Activated CD4-positive, alpha-beta T cell treated with anti-CD3 and anti-CD28 coated beads, Interleukin-2, amount 50 U/mL, for 4 hours (primary cell): ENCODE data around the gene LRRN4.
"Not testable (repeated sequence)": the region's sequence is repeated elsewhere in the genome, so short reads cannot be mapped to it uniquely, and the experiment has no call there.

Experiments used
- DNase-seq, 2 experiments: peaks; one replicate each; pipeline ENCODE4 v3.0.0-alpha.2; 2020

LRRN4 gene

GRCh38 chr20:6058684-6059295, 4.9 kb upstream of the LRRN4 start:
- DNase-seq, result no peak

DNA sequence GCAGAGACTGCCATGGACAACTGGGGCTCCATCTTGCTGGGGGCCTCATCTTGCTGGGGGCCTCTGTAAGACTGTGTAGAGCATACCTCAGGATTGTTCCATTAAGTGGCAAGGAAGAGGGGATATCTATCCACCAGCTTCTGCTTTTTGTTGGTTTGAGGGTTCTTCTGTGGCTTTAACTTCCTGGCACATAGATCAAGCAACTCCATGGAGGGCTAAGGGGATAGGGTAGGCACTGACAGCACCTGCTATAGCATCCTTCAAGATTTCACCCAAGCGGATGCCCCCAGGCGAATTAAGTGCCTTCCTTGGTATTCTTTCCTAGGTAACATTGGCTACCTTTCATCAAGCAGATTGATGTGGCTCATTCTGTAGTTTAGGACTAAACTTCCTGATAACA, 3.8 kb upstream of the LRRN4 start:
- no peak for DNase-seq

- DNase-seq, result no peak
Measured at GRCh38 chr20:6057139-6057538, 3.3 kb upstream of the LRRN4 start.

GRCh38 chr20:6055981-6056569, 2.2 kb upstream of the LRRN4 start:
- DNase-seq, result no peak

DNA sequence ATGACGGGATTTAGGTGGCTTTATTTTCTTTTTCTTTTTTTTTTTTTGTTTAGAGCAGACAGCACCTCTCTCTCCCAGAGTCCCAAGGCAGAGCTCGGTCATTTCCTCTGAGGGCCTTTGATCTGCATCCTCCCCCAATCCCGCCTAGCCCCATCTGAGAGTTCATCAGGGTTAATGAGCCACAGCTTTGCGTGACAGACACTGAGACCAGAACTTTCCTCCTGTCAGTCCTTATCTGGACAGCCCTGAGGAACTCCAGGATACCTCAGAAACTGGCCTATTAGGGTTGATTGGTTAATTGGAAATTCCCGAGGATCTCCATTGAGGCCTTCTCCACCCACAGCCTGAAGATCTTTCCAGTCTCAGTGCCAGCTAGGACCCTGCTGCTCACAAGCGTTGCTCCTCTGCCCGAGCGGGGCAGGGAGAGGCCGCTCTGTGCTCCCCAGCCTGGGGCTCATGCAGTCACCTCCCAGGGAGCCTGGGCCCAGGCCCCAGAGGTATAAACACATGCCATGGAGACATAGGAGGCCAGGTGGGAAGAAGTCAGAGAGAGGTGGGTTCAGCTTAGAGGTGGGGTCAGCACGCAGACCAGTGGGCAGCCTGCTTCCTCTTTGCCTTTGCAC, 1.4 kb upstream of the LRRN4 start:
- no peak for DNase-seq

- DNase-seq, result not testable (repeated sequence)
Measured at GRCh38 chr20:6054689-6055051, 810 bp upstream of the LRRN4 start.

DNA sequence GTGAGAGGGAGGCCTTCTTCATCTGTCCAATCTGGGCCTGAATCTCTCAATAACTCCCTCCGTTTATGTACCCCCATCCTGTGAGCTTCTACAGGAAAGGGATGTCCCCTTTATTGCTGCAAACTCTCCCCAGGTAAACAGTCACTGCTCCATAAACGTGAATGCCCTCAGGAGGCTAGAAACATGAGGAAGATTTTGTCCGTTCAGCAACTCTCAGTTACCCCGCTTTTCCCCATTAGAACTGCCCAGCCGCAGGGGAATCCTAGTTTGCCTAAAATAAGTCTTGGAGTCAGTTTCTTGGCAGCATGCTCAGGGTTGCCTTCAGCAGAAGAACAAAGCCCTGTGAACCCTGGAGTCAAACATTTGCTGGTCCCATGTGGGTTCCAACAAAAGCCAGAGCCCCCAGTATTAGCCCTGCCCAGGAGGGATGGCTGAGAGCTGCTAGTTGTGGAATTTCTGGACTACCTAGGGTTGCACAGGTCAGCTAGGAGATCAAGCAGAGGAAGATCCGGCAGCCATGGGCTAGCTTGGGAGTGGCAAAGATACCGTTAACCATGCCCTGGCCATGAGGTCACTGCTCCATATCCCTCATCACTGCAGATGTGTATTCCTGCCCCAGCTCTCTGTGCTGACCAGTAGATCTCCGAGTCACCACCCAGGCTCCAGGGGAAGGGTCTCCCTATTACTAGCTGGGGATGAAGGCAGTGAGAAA, 640 bp downstream of the LRRN4 start:
- DNase-seq, result no peak

DNA sequence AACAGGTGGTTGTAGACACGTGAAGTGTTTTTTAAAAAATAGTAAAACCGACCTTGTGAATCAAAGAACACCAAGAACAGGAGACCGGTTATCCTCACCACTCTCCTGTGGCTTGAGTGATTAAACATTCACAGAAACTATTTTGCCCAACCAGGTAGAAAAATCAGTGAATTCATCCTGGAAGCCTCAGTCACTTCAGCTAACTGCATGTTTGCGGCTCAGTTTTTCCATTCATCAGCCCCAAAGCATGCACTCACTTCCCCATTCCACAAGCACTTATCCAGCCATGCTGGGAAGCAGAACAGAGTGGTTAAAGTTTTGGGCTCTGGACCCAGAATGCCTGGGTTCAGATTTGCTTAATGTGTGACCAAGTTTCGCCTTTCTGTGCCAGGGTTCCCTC, 2.4 kb downstream of the LRRN4 start:
- no peak for DNase-seq

DNA sequence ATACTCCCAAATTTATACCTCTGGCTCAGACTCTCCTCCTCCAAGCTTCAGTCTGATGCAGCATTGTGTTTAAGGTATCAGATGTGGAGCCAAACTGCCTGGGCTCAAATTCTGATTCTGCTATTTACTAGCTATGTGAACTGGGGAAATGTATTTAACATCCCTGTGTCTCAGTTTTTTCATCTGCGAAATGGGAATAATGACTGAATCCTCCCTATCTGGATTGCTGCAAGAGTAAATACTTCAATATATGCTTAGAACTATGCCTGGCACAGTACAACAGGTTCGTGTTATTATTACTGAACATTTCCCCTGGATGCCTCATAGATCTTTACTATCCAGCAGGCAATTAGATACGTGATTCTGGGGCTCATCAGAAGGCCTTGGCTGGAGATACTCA, 5.5 kb downstream of the LRRN4 start:
- no peak for DNase-seq

GRCh38 chr20:6046432-6046831, 7.4 kb downstream of the LRRN4 start:
- DNase-seq, result no peak

DNA sequence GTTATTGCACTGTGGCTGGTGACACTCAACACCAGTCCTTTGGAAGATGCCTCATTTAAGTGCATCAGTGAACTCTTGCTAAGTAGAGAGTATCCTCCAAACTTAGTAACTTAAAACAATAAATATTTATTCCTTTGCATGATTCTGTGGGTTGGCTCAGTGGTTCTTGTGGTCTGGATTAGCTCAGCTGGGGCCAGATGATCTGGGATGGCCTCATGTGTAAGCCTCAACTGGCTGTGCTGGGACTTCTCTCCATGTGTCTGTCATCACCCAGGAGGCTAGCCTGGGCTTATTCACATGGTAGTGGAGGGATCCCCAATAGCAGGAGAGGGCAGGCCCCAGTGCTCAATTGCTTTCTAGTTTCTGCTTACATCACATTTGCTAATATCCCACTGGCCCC, 8.3 kb downstream of the LRRN4 start:
- no peak for DNase-seq

GRCh38 chr20:6044115-6044514, 9.7 kb downstream of the LRRN4 start:
- no peak for DNase-seq

GRCh38 chr20:6041808-6042265, 12.0 kb downstream of the LRRN4 start:
- DNase-seq, result no peak

DNA sequence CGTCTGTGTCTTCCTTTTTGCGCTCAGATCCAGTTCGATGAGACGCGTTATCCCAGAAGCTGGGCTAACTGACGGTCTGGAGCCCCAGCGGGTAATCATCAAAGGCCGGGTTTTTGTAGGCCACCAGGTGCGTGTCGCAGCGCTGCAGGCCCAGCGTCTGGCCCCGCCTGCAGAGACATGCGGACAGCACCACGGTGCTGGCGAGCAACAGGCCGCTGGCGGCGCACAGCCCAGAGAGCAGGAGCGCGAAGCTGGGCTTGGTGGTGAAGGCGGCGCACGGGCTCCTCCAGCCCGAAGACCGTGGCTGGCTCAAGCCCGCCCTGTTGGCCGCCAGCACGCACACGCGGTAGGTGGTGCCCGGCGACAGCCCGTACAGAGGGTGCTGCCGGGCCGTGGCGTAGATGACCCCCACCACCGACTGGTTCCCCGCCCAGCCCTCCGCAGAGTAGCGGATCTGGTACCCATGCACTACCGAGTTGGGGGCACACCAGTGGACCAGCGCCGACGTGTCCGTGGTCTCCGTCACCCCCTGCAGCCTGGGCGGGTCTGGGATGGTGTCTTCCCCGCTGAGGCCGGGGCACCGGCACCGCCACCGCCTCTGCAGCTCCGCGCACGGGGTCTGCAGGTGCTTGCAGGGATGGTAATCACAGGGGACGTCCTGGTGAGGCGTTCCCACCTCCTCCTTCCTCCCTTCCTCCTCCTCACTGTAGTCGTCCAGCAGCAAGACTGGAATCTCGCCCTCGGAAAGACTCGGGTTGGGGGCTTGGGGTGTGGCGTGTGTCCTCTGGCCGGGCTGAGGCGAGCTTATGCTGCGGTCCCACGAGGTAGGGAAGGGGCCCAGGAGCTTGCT, 12.7 kb downstream of the LRRN4 start:
- no peak for DNase-seq

- DNase-seq, result no peak
Measured at GRCh38 chr20:6040540-6040939, 13.3 kb downstream of the LRRN4 start.

DNA sequence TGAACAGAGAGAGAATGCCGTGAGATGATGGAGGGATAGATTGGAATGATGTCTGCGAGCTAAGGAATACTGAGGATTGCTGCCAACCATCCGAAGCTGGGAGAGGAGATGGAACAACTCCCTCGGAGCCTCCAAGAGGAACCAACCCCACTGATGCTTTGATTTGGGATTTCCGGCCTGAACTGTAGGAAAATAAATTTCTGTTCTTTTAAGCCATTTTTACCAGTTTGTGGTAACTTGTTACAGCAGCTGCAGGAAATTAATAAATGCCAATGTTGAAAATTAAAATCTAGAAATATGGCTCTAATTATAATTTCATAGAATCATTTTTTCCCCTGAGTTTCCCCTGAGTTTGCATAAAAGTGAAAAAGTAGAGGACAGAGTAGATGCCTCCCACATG, 14.1 kb downstream of the LRRN4 start:
- DNase-seq, result no peak

GRCh38 chr20:6038256-6038655, 15.6 kb downstream of the LRRN4 start:
- no peak for DNase-seq

DNA sequence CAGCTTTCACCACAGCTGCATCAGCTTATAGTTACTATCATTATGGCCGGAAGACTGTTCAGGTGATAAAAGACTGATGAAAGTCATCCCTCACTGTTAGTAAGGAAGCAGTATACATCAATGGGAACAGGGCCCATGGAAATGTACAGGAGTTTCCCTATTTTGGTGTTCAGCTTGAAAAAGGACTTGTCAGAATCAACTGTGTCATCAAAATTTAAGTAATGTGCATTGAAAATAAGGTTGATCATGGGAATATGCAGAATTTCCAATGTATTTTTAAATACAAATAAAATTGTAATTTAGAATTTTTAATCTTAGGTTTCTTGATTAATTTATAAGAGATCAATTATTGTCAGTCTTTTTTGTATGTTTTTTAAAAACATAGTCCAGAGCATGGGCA, 16.8 kb downstream of the LRRN4 start:
- DNase-seq, result no peak

DNA sequence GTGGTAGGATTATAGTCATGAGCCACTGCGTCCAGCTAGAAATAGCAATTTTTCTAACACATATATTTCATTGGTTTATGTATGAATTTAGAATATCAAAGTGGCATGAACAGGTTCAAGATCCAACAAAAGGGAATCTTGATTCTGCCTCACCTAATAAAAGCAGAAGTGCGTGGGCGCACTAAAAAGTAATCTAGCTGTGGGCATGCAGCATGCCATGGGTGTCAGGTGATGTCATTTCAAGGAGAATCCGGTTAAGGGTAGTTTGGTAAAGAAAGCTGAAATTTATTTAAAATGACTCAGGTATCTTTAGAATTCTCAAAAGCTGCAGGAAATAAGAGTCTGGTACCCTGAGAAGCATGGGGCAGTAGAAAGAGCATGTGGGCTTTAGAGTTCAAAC, 17.6 kb downstream of the LRRN4 start:
- DNase-seq, result no peak

GRCh38 chr20:6034134-6034969, 19.5 kb downstream of the LRRN4 start:
- DNase-seq, result no peak

DNA sequence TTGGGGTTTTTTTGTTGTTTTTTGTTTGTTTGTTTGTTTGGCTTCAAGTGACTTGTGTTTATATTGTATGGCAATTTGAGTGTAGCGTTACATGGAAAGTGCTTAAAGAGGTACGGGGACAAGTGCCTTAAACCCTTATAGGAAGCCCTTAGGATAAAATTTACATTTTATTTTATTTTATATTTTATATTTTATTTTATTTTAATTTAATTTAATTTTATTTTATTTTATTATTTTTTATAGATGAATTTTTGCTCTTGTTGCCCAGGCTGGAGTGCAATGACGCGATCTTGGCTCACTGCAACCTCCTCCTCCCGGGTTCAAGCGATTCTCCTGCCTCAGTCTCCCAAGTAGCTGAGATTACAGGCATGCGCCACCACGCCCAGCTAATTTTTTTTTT, 21.0 kb downstream of the LRRN4 start:
- DNase-seq, result not testable (repeated sequence)

- no peak for DNase-seq
Measured at GRCh38 chr20:6030453-6031080, 23.3 kb downstream of the LRRN4 start.
